Endothelial cell of umbilical vein (primary cell): ENCODE measurements around the gene LCP1. TPM values are rescaled to one million over a fixed set of nuclear protein-coding genes. Genes with fewer than 3 reads are reported as not detected.

ENCODE experiments used
- BruUV-seq: library from RNA; stranded (reverse); fragments of 400-500 nt; replicated peaks from 2 replicates; lab custom pipeline; 2021; lab: Mats Ljungman, UMichigan
- CTCF ChIA-PET: fragments of 300-600, 350-600 bp; sonication (Branson Sonifier 250); formaldehyde crosslinking; loops from one replicate; lab custom pipeline; 2021; ENCODE audit warnings: antibody characterized with exemption, inconsistent platforms; lab: Charles Lee
- POLR2A ChIA-PET: fragments of 300-600, 350-600 bp; sonication (Branson Sonifier 250); formaldehyde crosslinking; loops from one replicate; lab custom pipeline; 2021; ENCODE audit warnings: antibody characterized with exemption, inconsistent platforms; lab: Charles Lee
- DNase-seq: peaks from one replicate; pipeline ENCODE4 v3.0.0-alpha.2; 2011; ENCODE audit warnings: low read depth, low spot score
- FAIRE-seq: peaks from 2 replicates; lab custom pipeline; 2011; peaks lifted over from hg19 to GRCh38; lab: Jason Lieb, UNC
- H2AFZ ChIP-seq: 2 replicates; pipeline ENCODE4 v1.6.0; 2012; ENCODE audit warnings: low read depth, low read length, control low read depth, inconsistent platforms
- H3K27ac ChIP-seq: 2 replicates; pipeline ENCODE4 v1.5.1; 2011; ENCODE audit warnings: low read depth, mild to moderate bottlenecking, control low read depth, low read length, moderate library complexity; ENCODE audit not compliant: insufficient read depth
- H3K27me3 ChIP-seq, 2 experiments: 2 replicates each; pipeline versions ENCODE4 v1.6.0 to v1.6.1; 2011; ENCODE audit warnings: low read length in 2 of 2, mixed read lengths in 1 of 2; ENCODE audit not compliant: control insufficient read depth in 2 of 2, insufficient read depth in 2 of 2
- H3K36me3 ChIP-seq, 2 experiments: 2 replicates in 1 of 2; 3 replicates in 1 of 2; pipeline ENCODE4 v1.5.1; 2011; ENCODE audit warnings: low read length in 2 of 2, mild to moderate bottlenecking in 1 of 2, moderate library complexity in 1 of 2; ENCODE audit not compliant: control insufficient read depth in 2 of 2, insufficient read depth in 2 of 2; ENCODE audit errors: extremely low read depth in 1 of 2
- H3K4me1 ChIP-seq: 3 replicates; pipeline ENCODE4 v1.5.1; 2011; ENCODE audit warnings: mild to moderate bottlenecking, low read length; ENCODE audit not compliant: control insufficient read depth, insufficient read depth; ENCODE audit errors: extremely low read depth
- H3K4me2 ChIP-seq: 2 replicates; pipeline ENCODE4 v1.6.1; 2011; ENCODE audit warnings: low read length, control low read depth, mixed read lengths; ENCODE audit not compliant: insufficient read depth
- H3K4me3 ChIP-seq, 3 experiments: fragments of 200-600 bp in 1 of 3; sonication (generic), shearing (Covaris generic) in 1 of 3; replicated peaks in 1 of 3; 2 replicates each; pipeline ENCODE4 v1.5.1; 2011 to 2016; ENCODE audit warnings: control low read depth in 3 of 3, low read length in 3 of 3, mild to moderate bottlenecking in 2 of 3, inconsistent platforms in 1 of 3, low read depth in 1 of 3, moderate library complexity in 1 of 3; ENCODE audit not compliant: insufficient read depth in 1 of 3
- H3K79me2 ChIP-seq: 2 replicates; pipeline ENCODE4 v1.6.0; 2012; ENCODE audit warnings: low read length, inconsistent platforms; ENCODE audit not compliant: control insufficient read depth, insufficient read depth
- H3K9ac ChIP-seq: replicated peaks from 2 replicates; pipeline ENCODE3; 2011; ENCODE audit warnings: low read length, control low read depth; ENCODE audit not compliant: insufficient read depth; ENCODE audit errors: extremely low read depth
- H3K9me1 ChIP-seq: replicated peaks from 3 replicates; pipeline ENCODE4 v1.6.0; 2011; ENCODE audit warnings: mild to moderate bottlenecking, low read length; ENCODE audit not compliant: control insufficient read depth, insufficient read depth; ENCODE audit errors: extremely low read depth
- H3K9me3 ChIP-seq: replicated peaks from 2 replicates; pipeline ENCODE4 v1.5.1; 2012; ENCODE audit warnings: low read length, inconsistent platforms; ENCODE audit not compliant: control insufficient read depth, insufficient read depth
- H4K20me1 ChIP-seq: replicated peaks from 2 replicates; pipeline ENCODE3; 2011; ENCODE audit warnings: mild to moderate bottlenecking, low read length; ENCODE audit not compliant: control insufficient read depth, insufficient read depth; ENCODE audit errors: extremely low read depth
- EZH2 ChIP-seq: IDR thresholded peaks from 2 replicates; pipeline ENCODE4 v1.6.1; 2012; ENCODE audit warnings: borderline replicate concordance, low read depth, mild to moderate bottlenecking, moderate library complexity, low read length, inconsistent platforms; ENCODE audit not compliant: severe bottlenecking
- FOS ChIP-seq: IDR thresholded peaks from 2 replicates; pipeline ENCODE4 v1.6.1; 2011; ENCODE audit warnings: mild to moderate bottlenecking, low read length, moderate library complexity, borderline replicate concordance; ENCODE audit not compliant: insufficient read depth
- GATA2 ChIP-seq: IDR thresholded peaks from 2 replicates; pipeline ENCODE4 v1.7.0; 2011; ENCODE audit warnings: low read depth, mild to moderate bottlenecking, moderate library complexity, mixed read lengths, low read length; ENCODE audit not compliant: insufficient read length, insufficient read depth
- JUN ChIP-seq: IDR thresholded peaks from 2 replicates; pipeline ENCODE4 v1.6.1; 2011; ENCODE audit warnings: borderline replicate concordance, low read depth; ENCODE audit not compliant: insufficient read length, insufficient read depth
- MAX ChIP-seq: IDR thresholded peaks from 2 replicates; pipeline ENCODE4 v1.6.1; 2011; ENCODE audit not compliant: insufficient read depth, insufficient read length
- MYC ChIP-seq: IDR thresholded peaks from one replicate; pipeline ENCODE4 v1.6.1; 2011; ENCODE audit warnings: mild to moderate bottlenecking, low read depth, low read length
- POLR2A ChIP-seq: IDR thresholded peaks from 2 replicates; pipeline ENCODE4 v1.6.1; 2012; ENCODE audit warnings: low read depth, mild to moderate bottlenecking, control low read depth, low read length
- POLR2AphosphoS5 ChIP-seq: IDR thresholded peaks from 2 replicates; pipeline ENCODE4 v1.6.1; 2012; ENCODE audit warnings: low read depth, mild to moderate bottlenecking, control low read depth, low read length, moderate library complexity; ENCODE audit not compliant: insufficient read depth
- dilution Hi-C: fragments of 300-500 bp; cut with MboI; formaldehyde crosslinking; loops from one replicate; pipeline ENCODE4 v1.15.0; 2019; ENCODE audit warnings: low sequenced_read_pairs; ENCODE audit not compliant: extremely low pct_ligation_motif_present
- intact Hi-C: fragments of 100-400 bp; cut with micrococcal nuclease; formaldehyde crosslinking; loops from one replicate; pipeline ENCODE4 v1.10.0; 2022
- polyA plus RNA-seq, 4 experiments: library from polyadenylated mRNA; depleted of rRNA in 3 of 4; stranded (reverse) in 3 of 4; unstranded in 1 of 4; fragments of >200 nt; gene quantifications; 2 replicates each; pipeline versions ENCODE4 v1.2.1 to v1.2.3, GENCODE V29; 2011 to 2012; ENCODE audit warnings: missing spikeins in 1 of 4
- total RNA-seq: library from RNA; stranded (reverse); gene quantifications from 2 replicates; pipeline ENCODE4 v1.2.3, GENCODE V29; 2021
- TF ChIP-seq, protein P1 (sequence below), 2 donors: IDR thresholded peaks; 1 replicate in 1 of 2; 2 replicates in 1 of 2; pipeline ENCODE4 v1.5.1; 2011; ENCODE audit warnings: low read length in 2 of 2, mild to moderate bottlenecking in 2 of 2, moderate library complexity in 2 of 2, control low read depth in 1 of 2, inconsistent platforms in 1 of 2, low read depth in 1 of 2; ENCODE audit not compliant: insufficient read depth in 1 of 2; ENCODE audit errors: extremely low read depth in 1 of 2

The LCP1 gene
- total and polyA plus RNA-seq, 2 donors (not counting 3 experiments of a cell fraction or from before 2014, with no cell fraction given): 0.18 to 0.38 TPM

- CTCF ChIA-PET: interaction anchor here (0.6 kb wide), 1 partner anchor 37 kb away, joined by 3 read pairs; no protein-coding TSS in a partner anchor
Measured at GRCh38 chr13:46198696-46199193, 16.8 kb upstream of the LCP1 start.

DNA sequence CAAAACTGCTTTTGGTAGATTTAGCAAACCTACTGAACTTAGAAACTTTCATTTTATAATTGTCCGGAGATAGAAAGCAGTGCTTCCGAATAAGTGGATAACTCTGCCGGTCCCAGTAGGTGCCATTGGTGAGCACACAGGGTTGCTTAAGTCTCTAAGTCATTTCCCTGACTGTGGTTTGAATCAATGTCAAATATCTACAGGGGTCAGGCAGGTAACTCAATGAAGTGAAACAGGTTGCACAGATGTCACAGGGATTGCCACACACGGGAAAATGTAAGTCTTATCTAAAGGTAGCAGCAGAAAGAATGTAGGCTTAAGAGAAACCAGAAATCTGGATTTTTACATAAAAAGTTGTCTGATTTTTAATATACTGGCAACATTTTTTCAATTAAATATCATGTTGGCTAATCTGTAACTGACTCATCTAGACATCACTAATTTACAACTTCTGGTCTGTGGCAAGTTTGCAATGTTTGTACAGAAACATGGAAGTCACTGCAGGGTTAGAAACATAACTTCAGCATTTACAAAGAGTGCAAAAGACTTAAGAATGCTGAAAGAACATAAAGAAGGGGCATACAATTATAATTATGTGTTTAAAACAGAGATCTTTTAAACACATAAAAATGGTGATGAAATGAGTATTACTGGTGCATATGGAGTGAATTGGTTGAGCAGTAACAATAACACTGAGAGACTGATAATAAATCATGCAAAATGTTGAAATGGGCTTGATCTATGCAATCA is 15.5 kb upstream of the LCP1 start:
- TF ChIP-seq GATA2: no peak
- TF ChIP-seq, protein P1, sequence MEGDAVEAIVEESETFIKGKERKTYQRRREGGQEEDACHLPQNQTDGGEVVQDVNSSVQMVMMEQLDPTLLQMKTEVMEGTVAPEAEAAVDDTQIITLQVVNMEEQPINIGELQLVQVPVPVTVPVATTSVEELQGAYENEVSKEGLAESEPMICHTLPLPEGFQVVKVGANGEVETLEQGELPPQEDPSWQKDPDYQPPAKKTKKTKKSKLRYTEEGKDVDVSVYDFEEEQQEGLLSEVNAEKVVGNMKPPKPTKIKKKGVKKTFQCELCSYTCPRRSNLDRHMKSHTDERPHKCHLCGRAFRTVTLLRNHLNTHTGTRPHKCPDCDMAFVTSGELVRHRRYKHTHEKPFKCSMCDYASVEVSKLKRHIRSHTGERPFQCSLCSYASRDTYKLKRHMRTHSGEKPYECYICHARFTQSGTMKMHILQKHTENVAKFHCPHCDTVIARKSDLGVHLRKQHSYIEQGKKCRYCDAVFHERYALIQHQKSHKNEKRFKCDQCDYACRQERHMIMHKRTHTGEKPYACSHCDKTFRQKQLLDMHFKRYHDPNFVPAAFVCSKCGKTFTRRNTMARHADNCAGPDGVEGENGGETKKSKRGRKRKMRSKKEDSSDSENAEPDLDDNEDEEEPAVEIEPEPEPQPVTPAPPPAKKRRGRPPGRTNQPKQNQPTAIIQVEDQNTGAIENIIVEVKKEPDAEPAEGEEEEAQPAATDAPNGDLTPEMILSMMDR (IDR thresholded peaks at IDR 0.05; ENCODE audit: extremely low read depth in 1 of 2, insufficient read depth in 1 of 2, low read depth in 1 of 2, low read length in 2 of 2): no peak
- no peak for TF ChIP-seq JUN
- TF ChIP-seq POLR2AphosphoS5: no peak
- TF ChIP-seq MYC: no peak
- TF ChIP-seq MAX: no peak
- TF ChIP-seq FOS: no peak
- TF ChIP-seq POLR2A: no peak
- TF ChIP-seq EZH2: no peak
- no peaks in the 10 kb centered on the region for H3K27me3 ChIP-seq
- dilution Hi-C loops (no loop called here), intact Hi-C loops (no loop called here)
- H3K79me2 ChIP-seq: no peaks in the 10 kb centered on the region
- H3K36me3 ChIP-seq: no peaks in the 10 kb centered on the region
- no peak for FAIRE-seq
- H3K4me2 ChIP-seq: no peak overlapping the region
- ChIA-PET POLR2A (no interaction called here), CTCF (no interaction called here)
- H3K4me3 ChIP-seq: no peak overlapping the region
- H4K20me1 ChIP-seq: no peaks in the 10 kb centered on the region
- no peak overlapping the region for H3K9ac ChIP-seq
- no peaks in the 10 kb centered on the region for H3K9me1 ChIP-seq
- DNase-seq: no peak
- BruUV-seq: no TSS peak
- no peaks in the 10 kb centered on the region for H3K4me1 ChIP-seq
- H3K27ac ChIP-seq: no peak overlapping the region
- no peaks in the 10 kb centered on the region for H3K9me3 ChIP-seq
- H2AFZ ChIP-seq: no peak overlapping the region

More at GRCh38 chr13:46198696-46199193, 16.8 kb upstream of the LCP1 start:
- intact Hi-C loops: no loop called here
- FAIRE-seq (no peak), DNase-seq (no peak)
- H3K9ac ChIP-seq: no peak overlapping the region
- no TSS peak for BruUV-seq
- no peaks in the 10 kb centered on the region for H3K79me2 ChIP-seq
- no peak overlapping the region for H3K4me2 ChIP-seq
- no peaks in the 10 kb centered on the region for H3K36me3 ChIP-seq
- H3K4me3 ChIP-seq: no peak overlapping the region
- no peak overlapping the region for H2AFZ ChIP-seq
- H3K27ac ChIP-seq: no peak overlapping the region
- H3K9me3 ChIP-seq: no peaks in the 10 kb centered on the region
- H3K27me3 ChIP-seq: no peaks in the 10 kb centered on the region
- POLR2A ChIA-PET: no interaction called here
- no peaks in the 10 kb centered on the region for H4K20me1 ChIP-seq
- no peaks in the 10 kb centered on the region for H3K4me1 ChIP-seq
- no peak for TF ChIP-seq FOS
- TF ChIP-seq MAX: no peak
- no peak for TF ChIP-seq JUN
- H3K9me1 ChIP-seq: no peaks in the 10 kb centered on the region
- dilution Hi-C loops: no loop called here
